Brain microvascular endothelial cell (primary cell): Measurements from ENCODE around the gene PLET1.

Experiments
- DNase-seq: peaks from one replicate; pipeline ENCODE4 v3.0.0-alpha.2; 2020
- H3K27ac ChIP-seq: fragments of 250-450 bp; sonication (Bioruptor Pico); 2 replicates; pipeline ENCODE4 v1.5.1; 2020; ENCODE audit warnings: mild to moderate bottlenecking, moderate library complexity
- H3K27me3 ChIP-seq: fragments of 250-450 bp; sonication (Bioruptor Pico); replicated peaks from 2 replicates; pipeline ENCODE4 v1.5.1; 2020; ENCODE audit warnings: mild to moderate bottlenecking
- H3K36me3 ChIP-seq: fragments of 250-450 bp; sonication (Bioruptor Pico); replicated peaks from 2 replicates; pipeline ENCODE4 v1.5.1; 2020; ENCODE audit warnings: mild to moderate bottlenecking
- H3K4me3 ChIP-seq: 2 replicates; pipeline ENCODE4 v1.5.1; 2011; ENCODE audit warnings: low read depth, mild to moderate bottlenecking, control low read depth, low read length, moderate library complexity
- CTCF ChIP-seq: IDR thresholded peaks from 2 replicates; pipeline ENCODE4 v1.5.1; 2011; ENCODE audit warnings: low read depth, mild to moderate bottlenecking, moderate library complexity, low read length, control low read depth, inconsistent platforms; ENCODE audit errors: missing control alignments
- in situ Hi-C: cut with HindIII; loops from 2 replicates; pipeline ENCODE4 v1.10.0; 2017; ENCODE audit warnings: low sequenced_read_pairs, low pct_ligation_motif_present

Gene PLET1

GRCh38 chr11:112253605-112254242 lies 6.9 kb downstream of the PLET1 start:
- H3K27ac ChIP-seq = no peak overlapping the region
- H3K4me3 ChIP-seq = no peak overlapping the region
- in situ Hi-C loops = no loop called here
- no peaks in the 10 kb centered on the region for H3K36me3 ChIP-seq
- no peaks in the 10 kb centered on the region for H3K27me3 ChIP-seq
- no peak for TF ChIP-seq CTCF
- no peak for DNase-seq

GRCh38 chr11:112249871-112250610 lies 10.6 kb downstream of the PLET1 start:
- no peak overlapping the region for H3K27ac ChIP-seq
- no peaks in the 10 kb centered on the region for H3K36me3 ChIP-seq
- no peak overlapping the region for H3K4me3 ChIP-seq
- DNase-seq = no peak
- in situ Hi-C loops = no loop called here
- TF ChIP-seq CTCF = no peak
- no peaks in the 10 kb centered on the region for H3K27me3 ChIP-seq

- no peak overlapping the region for H3K27ac ChIP-seq
- in situ Hi-C loops = no loop called here
- DNase-seq = no peak
- no peaks in the 10 kb centered on the region for H3K36me3 ChIP-seq
- TF ChIP-seq CTCF = no peak
- H3K4me3 ChIP-seq = no peak overlapping the region
- no peaks in the 10 kb centered on the region for H3K27me3 ChIP-seq
Measured at GRCh38 chr11:112248201-112248600, 12.5 kb downstream of the PLET1 start.

- DNase-seq = no peak
- in situ Hi-C loops = no loop called here
- H3K4me3 ChIP-seq = no peak overlapping the region
- H3K27ac ChIP-seq = no peak overlapping the region
- no peaks in the 10 kb centered on the region for H3K27me3 ChIP-seq
- H3K36me3 ChIP-seq = peaks cover 2% of the 10 kb centered on the region
- no peak for TF ChIP-seq CTCF
Measured at GRCh38 chr11:112247201-112247600, 13.5 kb downstream of the PLET1 start.

GRCh38 chr11:112241486-112241885 lies 19.2 kb downstream of the PLET1 start:
- TF ChIP-seq CTCF = no peak
- in situ Hi-C loops = no loop called here
- Histone ChIP-seq H3K27ac (no peak overlapping the region), H3K36me3 (peaks cover 18% of the 10 kb centered on the region), H3K27me3 (no peaks in the 10 kb centered on the region), H3K4me3 (no peak overlapping the region)
- DNase-seq = peak; percentile 55
